ENCODE measurements around the gene ESF1. TPM values are rescaled to one million over a fixed set of nuclear protein-coding genes. Genes with fewer than 3 reads are reported as not detected.
A peak's percentile ranks its signal among the peaks of the same experiment; 100 is the strongest.
"Not testable (repeated sequence)": the region's sequence is repeated elsewhere in the genome, so short reads cannot be mapped to it uniquely, and the experiment has no call there.

Gene ESF1
- total and polyA plus RNA-seq, 12 donors = 3.6 to 25.4 (median 13.0) TPM

DNA sequence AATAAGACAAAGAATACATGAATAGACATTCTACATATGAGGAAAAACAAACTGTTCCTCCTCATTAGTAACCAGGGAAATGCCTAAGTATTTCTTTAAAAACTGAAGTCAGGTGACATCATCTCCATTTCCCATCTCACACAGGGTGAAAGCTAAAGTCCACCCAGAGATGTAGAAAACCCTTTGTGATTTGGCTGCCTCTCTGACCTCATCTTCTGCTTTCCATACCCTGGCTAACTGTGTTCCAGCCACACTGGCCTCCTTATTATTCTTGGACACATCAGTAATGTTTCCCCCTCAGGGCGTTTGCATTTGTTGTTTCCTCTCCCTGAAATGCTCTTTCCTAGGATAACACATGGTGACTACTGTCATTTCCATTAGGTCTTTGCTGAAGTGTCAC lies 40.4 kb downstream of the ESF1 start:
- Histone ChIP-seq H3K27ac (no peak overlapping the region), H3K4me1 (replicated peaks in 1 of 2) (peaks cover 0 to 5% of the 10 kb centered on the region in 2 donors), H3K9me3 (replicated peaks in 1 of 3) (peaks cover 0 to 8% (median 0%) of the 10 kb centered on the region in 3 donors), H3K27me3 (no peaks in the 10 kb centered on the region), H3K36me3 (replicated peaks in 1 of 2) (no peaks in the 10 kb centered on the region), H3K4me3 (no peak overlapping the region)
- no peak for TF ChIP-seq POLR2A (IDR thresholded peaks at IDR 0.05)
- TF ChIP-seq, protein P1, sequence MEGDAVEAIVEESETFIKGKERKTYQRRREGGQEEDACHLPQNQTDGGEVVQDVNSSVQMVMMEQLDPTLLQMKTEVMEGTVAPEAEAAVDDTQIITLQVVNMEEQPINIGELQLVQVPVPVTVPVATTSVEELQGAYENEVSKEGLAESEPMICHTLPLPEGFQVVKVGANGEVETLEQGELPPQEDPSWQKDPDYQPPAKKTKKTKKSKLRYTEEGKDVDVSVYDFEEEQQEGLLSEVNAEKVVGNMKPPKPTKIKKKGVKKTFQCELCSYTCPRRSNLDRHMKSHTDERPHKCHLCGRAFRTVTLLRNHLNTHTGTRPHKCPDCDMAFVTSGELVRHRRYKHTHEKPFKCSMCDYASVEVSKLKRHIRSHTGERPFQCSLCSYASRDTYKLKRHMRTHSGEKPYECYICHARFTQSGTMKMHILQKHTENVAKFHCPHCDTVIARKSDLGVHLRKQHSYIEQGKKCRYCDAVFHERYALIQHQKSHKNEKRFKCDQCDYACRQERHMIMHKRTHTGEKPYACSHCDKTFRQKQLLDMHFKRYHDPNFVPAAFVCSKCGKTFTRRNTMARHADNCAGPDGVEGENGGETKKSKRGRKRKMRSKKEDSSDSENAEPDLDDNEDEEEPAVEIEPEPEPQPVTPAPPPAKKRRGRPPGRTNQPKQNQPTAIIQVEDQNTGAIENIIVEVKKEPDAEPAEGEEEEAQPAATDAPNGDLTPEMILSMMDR (IDR thresholded peaks at IDR 0.05) = no peak
- DNase-seq = no peak
- intact Hi-C loops (cut with DNase I) = no loop called here
- 63 to 80% (median 76%) methylated on average over 1 of the region's 1 CpG for WGBS, 4 donors

DNA sequence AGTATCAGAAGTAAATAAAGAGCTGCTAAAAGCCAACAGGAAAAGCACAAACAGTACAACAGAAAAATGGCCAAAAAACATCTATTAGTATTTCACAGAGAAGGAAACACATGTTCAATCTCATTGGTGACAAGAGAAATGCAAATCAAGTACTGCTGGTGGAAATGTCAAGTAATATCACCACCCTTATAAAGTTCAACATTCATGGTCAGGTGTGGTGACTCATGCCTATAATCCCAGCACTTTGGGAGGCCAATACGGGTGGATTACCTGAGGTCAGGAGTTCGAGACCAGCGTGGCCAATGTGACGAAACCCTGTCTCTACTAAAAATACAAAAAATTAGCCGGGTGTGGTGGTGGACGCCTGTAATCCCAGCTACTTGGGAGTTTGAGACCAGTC lies 42.8 kb downstream of the ESF1 start:
- Histone ChIP-seq H3K27me3 (no peaks in the 10 kb centered on the region), H3K27ac (no peak overlapping the region), H3K36me3 (replicated peaks in 1 of 2) (no peaks in the 10 kb centered on the region), H3K4me1 (replicated peaks in 1 of 2) (peaks cover 6 to 16% of the 10 kb centered on the region in 2 donors), H3K9me3 (replicated peaks in 1 of 3) (peaks cover 0 to 8% (median 0%) of the 10 kb centered on the region in 3 donors), H3K4me3 (no peak overlapping the region)
- intact Hi-C loops (cut with DNase I) = no loop called here
- TF ChIP-seq, protein P1 (IDR thresholded peaks at IDR 0.05) = no peak
- TF ChIP-seq POLR2A (IDR thresholded peaks at IDR 0.05) = no peak
- WGBS, 4 donors = 90 to 97% (median 94%) methylated on average over 6 of the region's 6 CpGs
- DNase-seq = no peak

DNA sequence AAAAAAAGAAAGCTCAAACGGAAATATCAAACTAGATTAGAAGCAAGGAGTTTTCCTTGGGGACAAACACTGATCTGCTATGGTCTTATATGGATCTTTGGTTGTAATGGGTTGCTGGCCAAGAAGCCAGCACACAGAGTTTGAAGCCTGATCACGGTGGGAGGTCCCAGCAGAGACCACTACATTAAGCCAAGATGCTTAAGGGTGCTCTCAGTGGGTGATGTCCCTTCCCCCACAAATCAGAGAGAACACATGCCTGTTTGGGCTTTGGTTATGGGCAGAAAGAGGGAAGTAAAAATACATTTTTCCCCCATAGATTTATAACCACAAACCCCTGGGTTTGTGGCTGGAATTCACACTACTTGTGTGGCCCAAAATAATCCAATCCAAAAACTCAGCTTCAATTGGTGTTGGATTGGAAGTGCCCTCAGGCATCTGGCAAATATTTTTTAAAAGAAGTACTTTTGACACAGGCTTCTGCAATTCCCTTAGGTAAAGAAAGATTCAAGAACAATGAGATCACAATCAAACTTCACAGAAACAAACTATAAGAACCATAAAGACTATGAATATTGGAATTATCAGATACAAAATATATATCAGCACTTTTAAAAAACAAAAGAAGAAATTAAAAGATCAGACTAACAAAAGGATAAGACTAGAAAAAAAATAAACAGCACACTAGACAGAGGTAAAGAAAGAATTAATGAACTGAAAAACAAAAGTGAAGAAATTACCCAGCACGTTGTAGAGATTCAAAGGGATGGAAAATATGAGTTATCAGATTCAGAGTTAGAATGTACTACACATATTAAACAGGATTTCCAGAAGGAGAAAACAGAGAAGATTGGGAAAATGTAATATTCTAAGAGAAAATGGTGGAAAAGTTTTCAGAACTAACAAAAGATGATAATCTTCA lies 44.7 kb downstream of the ESF1 start:
- Histone ChIP-seq H3K27ac (peak overlapping the region in 1 of 5 donors; percentile 19), H3K36me3 (replicated peaks in 1 of 2) (no peaks in the 10 kb centered on the region), H3K9me3 (replicated peaks in 1 of 3) (peaks cover 0 to 8% (median 0%) of the 10 kb centered on the region in 3 donors), H3K4me1 (replicated peaks in 1 of 2) (peaks cover 15 to 26% of the 10 kb centered on the region in 2 donors), H3K4me3 (no peak overlapping the region), H3K27me3 (no peaks in the 10 kb centered on the region)
- WGBS, 4 donors = 73 to 84% (median 77%) methylated on average over 3 of the region's 3 CpGs
- intact Hi-C loops (cut with DNase I) = no loop called here
- TF ChIP-seq, protein P1 (IDR thresholded peaks at IDR 0.05) = no peak
- TF ChIP-seq POLR2A (IDR thresholded peaks at IDR 0.05) = no peak
- no peak for DNase-seq

DNA sequence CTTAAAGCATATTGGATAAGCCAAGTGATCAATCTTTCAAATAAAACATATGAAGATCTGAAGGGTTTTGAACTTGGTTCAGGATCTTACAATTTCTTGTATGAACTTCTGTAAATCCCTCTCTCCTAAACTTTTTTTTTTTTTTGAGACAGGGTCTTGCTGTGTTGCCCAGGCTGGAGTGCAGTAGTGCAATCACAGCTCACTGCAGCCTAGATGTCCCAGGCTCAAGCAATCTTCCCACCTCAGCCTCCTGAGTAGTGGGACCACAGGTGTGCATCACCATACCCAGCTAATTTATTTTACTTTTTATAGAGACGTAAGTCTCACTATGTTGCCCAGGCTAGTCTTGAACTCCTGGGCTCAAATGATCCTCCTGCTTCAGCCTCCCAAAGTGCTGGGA lies 46.5 kb downstream of the ESF1 start:
- DNase-seq; H3K36me3 ChIP-seq (replicated peaks in 1 of 2); H3K27me3 ChIP-seq; intact Hi-C loops (cut with DNase I); H3K9me3 ChIP-seq (replicated peaks in 1 of 3); H3K4me3 ChIP-seq: not testable (repeated sequence)
- Histone ChIP-seq H3K27ac (peak overlapping the region in 1 of 5 donors; percentile 46), H3K4me1 (replicated peaks in 1 of 2) (peaks cover 15 to 26% of the 10 kb centered on the region in 2 donors)
- WGBS, 4 donors = 90 to 100% (median 94%) methylated on average over 1 of the region's 1 CpG

Measured in adrenal gland (tissue), 12 donors.